SK-N-SH (cell line): ENCODE results near the gene WNT8A.

Experiments used
- ELF1 ChIP-seq: IDR thresholded peaks from 2 replicates; pipeline ENCODE4 v1.4.0; 2012
- EP300 ChIP-seq, 2 experiments: IDR thresholded peaks; 2 replicates each; pipeline versions ENCODE4 v1.4.0 to v1.6.1; 2012; ENCODE audit warnings: borderline replicate concordance in 1 of 2, low read depth in 1 of 2, low read length in 1 of 2
- FOXJ3 ChIP-seq: sonication (generic); formaldehyde crosslinking; IDR thresholded peaks from 2 replicates; pipeline ENCODE4 v1.5.1; 2020; ENCODE audit warnings: mild to moderate bottlenecking, missing genetic modification reagents
- MXI1 ChIP-seq: IDR thresholded peaks from 2 replicates; pipeline ENCODE4 v1.6.1; 2012; ENCODE audit warnings: mild to moderate bottlenecking, low read depth, low read length, improper control_type of control experiment
- POLR2AphosphoS5 ChIP-seq: IDR thresholded peaks from 2 replicates; pipeline ENCODE4 v1.6.1; 2012; ENCODE audit warnings: low read depth, low read length
- RCOR1 ChIP-seq: fragments of 150-350 bp; IDR thresholded peaks from 2 replicates; pipeline ENCODE4 v1.6.1; 2017; ENCODE audit warnings: antibody characterized with exemption, low read length
- SIN3A ChIP-seq: IDR thresholded peaks from 2 replicates; pipeline ENCODE4 v1.6.1; 2012; ENCODE audit warnings: low read depth, mild to moderate bottlenecking, low read length, moderate library complexity, borderline replicate concordance
- YY1 ChIP-seq: IDR thresholded peaks from 2 replicates; pipeline ENCODE4 v1.4.0; 2012; ENCODE audit warnings: low read depth, mild to moderate bottlenecking
- TF ChIP-seq, protein P1 (sequence below): fragments of 200-600 bp; sonication (generic); IDR thresholded peaks from 2 replicates; pipeline ENCODE4 v1.6.1; 2017; ENCODE audit warnings: antibody characterized with exemption, mild to moderate bottlenecking, moderate library complexity
- TF ChIP-seq, protein P2 (sequence below): IDR thresholded peaks from 2 replicates; pipeline ENCODE4 v1.4.0; 2012; ENCODE audit warnings: low read depth, borderline replicate concordance
- TF ChIP-seq, protein P3 (sequence below): IDR thresholded peaks from 2 replicates; pipeline ENCODE4 v1.4.0; 2012; ENCODE audit warnings: low read depth

DNA sequence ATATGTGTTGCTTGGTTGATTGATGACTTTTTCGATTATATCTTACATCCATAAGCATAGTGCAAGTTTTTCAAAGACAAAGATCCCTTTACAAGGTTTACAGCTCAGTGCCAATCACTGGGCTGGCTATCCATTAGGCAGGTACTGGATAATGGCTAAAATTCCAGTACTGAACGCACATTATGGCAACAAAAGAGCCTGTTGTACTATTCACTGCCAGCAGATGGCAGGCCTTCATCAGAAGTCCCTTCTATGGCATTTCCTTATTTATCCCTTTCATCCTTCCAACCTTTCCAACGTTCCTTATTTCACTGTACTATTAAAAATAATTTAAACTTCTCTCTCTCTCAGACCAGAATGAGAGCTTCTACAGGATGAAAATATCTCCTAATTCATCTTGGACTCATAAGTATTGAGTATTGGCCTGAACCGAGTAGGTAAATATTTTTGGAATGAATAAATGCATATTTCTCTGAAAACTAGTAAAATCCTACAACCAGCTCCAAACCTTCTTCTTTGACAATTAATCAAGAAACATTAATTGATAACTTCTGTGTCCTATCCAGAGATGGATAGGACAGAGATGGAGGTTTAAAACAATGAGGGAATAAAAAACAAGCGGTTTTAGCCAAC lies 6.7 kb upstream of the WNT8A start:
- TF ChIP-seq, protein P1, sequence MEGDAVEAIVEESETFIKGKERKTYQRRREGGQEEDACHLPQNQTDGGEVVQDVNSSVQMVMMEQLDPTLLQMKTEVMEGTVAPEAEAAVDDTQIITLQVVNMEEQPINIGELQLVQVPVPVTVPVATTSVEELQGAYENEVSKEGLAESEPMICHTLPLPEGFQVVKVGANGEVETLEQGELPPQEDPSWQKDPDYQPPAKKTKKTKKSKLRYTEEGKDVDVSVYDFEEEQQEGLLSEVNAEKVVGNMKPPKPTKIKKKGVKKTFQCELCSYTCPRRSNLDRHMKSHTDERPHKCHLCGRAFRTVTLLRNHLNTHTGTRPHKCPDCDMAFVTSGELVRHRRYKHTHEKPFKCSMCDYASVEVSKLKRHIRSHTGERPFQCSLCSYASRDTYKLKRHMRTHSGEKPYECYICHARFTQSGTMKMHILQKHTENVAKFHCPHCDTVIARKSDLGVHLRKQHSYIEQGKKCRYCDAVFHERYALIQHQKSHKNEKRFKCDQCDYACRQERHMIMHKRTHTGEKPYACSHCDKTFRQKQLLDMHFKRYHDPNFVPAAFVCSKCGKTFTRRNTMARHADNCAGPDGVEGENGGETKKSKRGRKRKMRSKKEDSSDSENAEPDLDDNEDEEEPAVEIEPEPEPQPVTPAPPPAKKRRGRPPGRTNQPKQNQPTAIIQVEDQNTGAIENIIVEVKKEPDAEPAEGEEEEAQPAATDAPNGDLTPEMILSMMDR, result peak; percentile 90
- TF ChIP-seq, protein P2, sequence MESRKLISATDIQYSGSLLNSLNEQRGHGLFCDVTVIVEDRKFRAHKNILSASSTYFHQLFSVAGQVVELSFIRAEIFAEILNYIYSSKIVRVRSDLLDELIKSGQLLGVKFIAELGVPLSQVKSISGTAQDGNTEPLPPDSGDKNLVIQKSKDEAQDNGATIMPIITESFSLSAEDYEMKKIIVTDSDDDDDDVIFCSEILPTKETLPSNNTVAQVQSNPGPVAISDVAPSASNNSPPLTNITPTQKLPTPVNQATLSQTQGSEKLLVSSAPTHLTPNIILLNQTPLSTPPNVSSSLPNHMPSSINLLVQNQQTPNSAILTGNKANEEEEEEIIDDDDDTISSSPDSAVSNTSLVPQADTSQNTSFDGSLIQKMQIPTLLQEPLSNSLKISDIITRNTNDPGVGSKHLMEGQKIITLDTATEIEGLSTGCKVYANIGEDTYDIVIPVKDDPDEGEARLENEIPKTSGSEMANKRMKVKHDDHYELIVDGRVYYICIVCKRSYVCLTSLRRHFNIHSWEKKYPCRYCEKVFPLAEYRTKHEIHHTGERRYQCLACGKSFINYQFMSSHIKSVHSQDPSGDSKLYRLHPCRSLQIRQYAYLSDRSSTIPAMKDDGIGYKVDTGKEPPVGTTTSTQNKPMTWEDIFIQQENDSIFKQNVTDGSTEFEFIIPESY, result no peak
- TF ChIP-seq, protein P3, sequence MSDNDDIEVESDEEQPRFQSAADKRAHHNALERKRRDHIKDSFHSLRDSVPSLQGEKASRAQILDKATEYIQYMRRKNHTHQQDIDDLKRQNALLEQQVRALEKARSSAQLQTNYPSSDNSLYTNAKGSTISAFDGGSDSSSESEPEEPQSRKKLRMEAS, result no peak
- TF ChIP-seq EP300 (IDR thresholded peaks at IDR 0.05; ENCODE audit: borderline replicate concordance in 1 of 2, low read depth in 1 of 2, low read length in 1 of 2) (no peak), YY1 (no peak), POLR2AphosphoS5 (no peak), RCOR1 (no peak), FOXJ3 (no peak), ELF1 (no peak), SIN3A (no peak), MXI1 (no peak)
